Fibroblast of lung (primary cell): ENCODE results near the gene RINL.

Experiments
- EZH2 ChIP-seq: IDR thresholded peaks from 2 replicates; pipeline ENCODE4 v1.5.1; 2012; ENCODE audit warnings: low read length, control low read depth, mild to moderate bottlenecking; ENCODE audit errors: missing control alignments
- TF ChIP-seq, protein P1 (sequence below), 2 donors: IDR thresholded peaks in 1 of 2; conservative IDR thresholded peaks in 1 of 2; 1 replicate in 1 of 2; 2 replicates in 1 of 2; pipeline ENCODE4 v1.5.1; 2011 to 2012; ENCODE audit warnings: low read length in 2 of 2, control low read depth in 1 of 2, inconsistent platforms in 1 of 2, low read depth in 1 of 2, mild to moderate bottlenecking in 1 of 2

DNA sequence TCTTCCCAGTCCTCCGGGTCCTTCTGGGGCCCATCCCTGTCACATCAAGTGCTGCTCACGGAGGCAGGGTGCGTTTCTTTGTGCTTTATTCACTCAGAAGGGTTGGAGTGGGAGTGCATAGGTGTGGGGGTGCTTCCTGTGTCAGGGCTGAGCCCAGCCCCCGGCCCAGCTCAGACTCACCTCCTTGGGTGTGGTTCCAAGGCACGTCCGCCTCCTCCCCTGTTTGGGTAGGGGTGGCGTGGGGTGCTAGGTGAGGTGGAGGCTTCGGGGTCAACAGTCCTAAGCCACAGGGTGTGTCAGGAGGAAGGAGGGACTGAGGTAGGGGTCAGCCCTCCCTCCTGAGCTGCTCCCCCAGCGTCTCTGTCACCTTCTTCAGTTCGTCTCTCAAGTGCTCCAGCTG is 30.8 kb upstream of the RINL start:
- TF ChIP-seq, protein P1, sequence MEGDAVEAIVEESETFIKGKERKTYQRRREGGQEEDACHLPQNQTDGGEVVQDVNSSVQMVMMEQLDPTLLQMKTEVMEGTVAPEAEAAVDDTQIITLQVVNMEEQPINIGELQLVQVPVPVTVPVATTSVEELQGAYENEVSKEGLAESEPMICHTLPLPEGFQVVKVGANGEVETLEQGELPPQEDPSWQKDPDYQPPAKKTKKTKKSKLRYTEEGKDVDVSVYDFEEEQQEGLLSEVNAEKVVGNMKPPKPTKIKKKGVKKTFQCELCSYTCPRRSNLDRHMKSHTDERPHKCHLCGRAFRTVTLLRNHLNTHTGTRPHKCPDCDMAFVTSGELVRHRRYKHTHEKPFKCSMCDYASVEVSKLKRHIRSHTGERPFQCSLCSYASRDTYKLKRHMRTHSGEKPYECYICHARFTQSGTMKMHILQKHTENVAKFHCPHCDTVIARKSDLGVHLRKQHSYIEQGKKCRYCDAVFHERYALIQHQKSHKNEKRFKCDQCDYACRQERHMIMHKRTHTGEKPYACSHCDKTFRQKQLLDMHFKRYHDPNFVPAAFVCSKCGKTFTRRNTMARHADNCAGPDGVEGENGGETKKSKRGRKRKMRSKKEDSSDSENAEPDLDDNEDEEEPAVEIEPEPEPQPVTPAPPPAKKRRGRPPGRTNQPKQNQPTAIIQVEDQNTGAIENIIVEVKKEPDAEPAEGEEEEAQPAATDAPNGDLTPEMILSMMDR (conservative IDR thresholded peaks at IDR 0.05 in 1 of 2, IDR thresholded peaks at IDR 0.05 in 1 of 2; ENCODE audit: low read depth in 1 of 2, low read length in 2 of 2): no peak
- TF ChIP-seq EZH2: no peak
